ENCODE measurements around the gene HDAC4. TPM values are rescaled to one million over a fixed set of nuclear protein-coding genes. Genes with fewer than 3 reads are reported as not detected.

Gene HDAC4
- total and polyA plus RNA-seq, 2 experiments from 2014 or later, result 8.1 to 41.8 TPM

- H3K27ac Mint-ChIP-seq, result no peak overlapping the region
These were observed 179.8 kb downstream of the HDAC4 start for GRCh38 chr2:239220981-239221396.

More at GRCh38 chr2:239220981-239221396, 179.8 kb downstream of the HDAC4 start:
- DNase-seq (ENCODE audit: low spot score) (no peak), ATAC-seq (no peak)
- peaks cover 36% of the 10 kb centered on the region for H4K20me1 ChIP-seq (replicated peaks; ENCODE audit: insufficient read depth)
- H3K4me1 Mint-ChIP-seq, result peaks cover 62% of the 10 kb centered on the region
- H3K9me2 ChIP-seq (ENCODE audit: insufficient read depth), result no peaks in the 10 kb centered on the region
- no peak overlapping the region for H2AFZ ChIP-seq
- peaks cover 91% of the 10 kb centered on the region for H3K79me2 ChIP-seq (replicated peaks; ENCODE audit: insufficient read depth)
- H3K4me3 Mint-ChIP-seq, result no peak overlapping the region
- no peaks in the 10 kb centered on the region for H3K36me3 ChIP-seq (ENCODE audit: insufficient read depth)
- H3K4me3 ChIP-seq, result no peak overlapping the region
- no peaks in the 10 kb centered on the region; the same call in 2 of the 3 replicates for H3K36me3 Mint-ChIP-seq (ENCODE audit: low read depth)
- H3K27me3 Mint-ChIP-seq (ENCODE audit: insufficient read depth, low read depth, poor library complexity), result peaks cover 6% of the 10 kb centered on the region
- H3K4me1 ChIP-seq (ENCODE audit: insufficient read depth), result peaks cover 29% of the 10 kb centered on the region
- H3K4me2 ChIP-seq, result no peak overlapping the region
- H3F3A ChIP-seq (replicated peaks; ENCODE audit: low read depth), result no peaks in the 10 kb centered on the region
- H3K27ac ChIP-seq (ENCODE audit: low read depth), result no peak overlapping the region
- no peaks in the 10 kb centered on the region; the same call in 2 of the 3 replicates for H3K9me3 Mint-ChIP-seq
- H3K27me3 ChIP-seq (ENCODE audit: insufficient read depth), result no peaks in the 10 kb centered on the region
- TF ChIP-seq EZH2 (IDR thresholded peaks at IDR 0.05; ENCODE audit: low read depth, unreplicated experiment), result no peak
- no peak for TF ChIP-seq ETS1 (IDR thresholded peaks at IDR 0.05)
- TF ChIP-seq NANOG (IDR thresholded peaks at IDR 0.05; ENCODE audit: borderline replicate concordance), result no peak
- TF ChIP-seq ZNF114 (CRISPR knock-in tag; IDR thresholded peaks at IDR 0.05), result no peak
- no peak for TF ChIP-seq CREB1 (CRISPR knock-in tag; IDR thresholded peaks at IDR 0.05; ENCODE audit: low read depth)
- TF ChIP-seq CTCF (conservative IDR thresholded peaks at IDR 0.05; ENCODE audit: low read depth in 2 of 2), result no peak
- TF ChIP-seq EZH2phosphoT487 (IDR thresholded peaks at IDR 0.05; ENCODE audit: unreplicated experiment), result no peak
- TF ChIP-seq ZNF462 (CRISPR knock-in tag; IDR thresholded peaks at IDR 0.05), result no peak

Data from GM23338 (cell line).